HG03095 (cell line): ENCODE data around the gene PSAPL1.

Experiments
- ATAC-seq: cut with Tn5 transposase; IDR thresholded peaks from one replicate; pipeline ENCODE4 v1.9.1; 2021; ENCODE audit warnings: moderate library complexity; ENCODE audit not compliant: unreplicated experiment

PSAPL1 gene

GRCh38 chr4:7398104-7398423, 36.7 kb downstream of the PSAPL1 start:
- ATAC-seq, result no peak

- ATAC-seq, result no peak
Measured at GRCh38 chr4:7397206-7398103, 37.3 kb downstream of the PSAPL1 start.

DNA sequence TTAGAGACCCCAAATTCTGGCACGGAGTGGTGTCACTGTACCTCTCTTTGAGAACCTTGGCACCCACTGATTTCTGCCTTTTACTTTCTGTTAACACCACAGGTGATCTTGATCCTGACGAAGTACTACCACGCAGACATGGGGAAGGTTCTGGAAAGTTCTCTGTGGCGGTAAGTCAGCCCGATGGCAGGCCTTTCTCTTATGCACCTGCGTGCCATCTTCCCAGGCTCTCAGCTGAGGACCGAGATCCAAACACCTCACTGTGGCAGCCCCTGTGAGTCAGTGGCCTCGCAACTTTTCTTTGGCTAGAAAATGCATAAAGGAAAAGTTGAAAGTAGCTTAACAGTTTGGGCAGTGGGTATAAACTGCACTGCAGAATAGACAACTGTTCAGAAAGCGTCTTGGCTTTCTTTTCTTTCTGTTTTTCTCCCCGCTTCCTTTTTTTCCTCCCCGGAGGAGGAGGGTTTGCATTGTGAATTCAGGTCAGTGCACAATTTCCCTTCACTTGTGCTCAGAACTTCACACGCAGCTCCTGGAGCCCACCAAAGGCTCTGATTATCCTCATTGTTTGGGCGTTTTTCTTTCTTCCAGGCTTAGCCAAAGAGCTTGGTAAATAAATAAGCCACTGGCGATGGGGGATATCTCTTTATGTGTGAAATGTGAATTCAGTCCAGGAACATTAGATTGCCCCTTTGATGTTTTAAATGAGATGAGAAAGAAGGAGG, 38.4 kb downstream of the PSAPL1 start:
- no peak for ATAC-seq

- no peak for ATAC-seq
Measured at GRCh38 chr4:7395645-7396044, 39.1 kb downstream of the PSAPL1 start.

GRCh38 chr4:7394681-7395451, 39.9 kb downstream of the PSAPL1 start:
- ATAC-seq, result no peak

DNA sequence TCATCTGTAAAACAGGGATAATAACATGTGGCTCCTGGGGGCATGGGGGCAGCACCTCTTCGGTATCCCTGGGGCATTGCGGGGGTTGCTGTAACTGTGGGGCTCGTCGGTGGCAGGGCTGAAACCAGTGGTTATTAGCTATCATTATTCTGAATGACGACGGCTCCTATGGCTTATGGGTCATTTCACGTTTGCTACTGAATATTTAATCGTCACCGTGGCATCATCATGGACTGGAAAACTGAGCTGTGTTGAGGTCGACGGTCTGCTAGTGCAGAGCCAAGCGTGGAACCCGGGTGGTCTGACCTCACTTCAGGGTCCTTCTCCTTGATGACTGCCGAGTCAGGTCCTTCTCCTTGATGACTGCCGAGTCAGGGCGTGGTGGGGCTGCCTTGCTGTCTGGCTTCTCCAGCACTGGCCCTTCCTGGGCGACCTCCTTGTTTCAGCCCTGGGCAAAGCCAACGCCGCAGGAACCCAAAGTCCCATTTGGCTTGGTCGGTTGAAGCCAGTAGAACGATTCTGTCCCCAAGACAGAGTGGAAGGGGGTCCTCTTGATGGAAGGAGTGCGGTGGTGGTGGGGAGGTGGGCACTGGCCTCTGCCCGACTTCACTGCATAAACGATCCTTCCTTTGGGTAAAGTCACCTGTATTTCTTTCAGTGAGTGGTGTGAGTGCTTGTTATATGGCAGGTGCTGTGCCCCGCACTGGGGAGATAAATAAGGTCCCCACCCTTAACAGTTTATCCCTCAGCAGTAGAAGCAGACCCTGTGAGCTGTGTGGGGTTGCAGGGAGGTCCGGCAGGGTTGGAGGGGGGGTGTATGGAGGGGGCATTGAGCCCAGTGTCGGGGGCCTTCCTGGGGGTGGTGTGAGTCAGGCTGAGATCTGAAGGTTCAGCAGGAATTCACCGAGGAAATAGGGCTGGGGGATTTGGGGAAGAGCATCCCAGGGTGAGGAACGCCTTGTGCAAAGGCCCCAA, 40.8 kb downstream of the PSAPL1 start:
- ATAC-seq, result no peak

- no peak for ATAC-seq
Measured at GRCh38 chr4:7392438-7393421, 42.0 kb downstream of the PSAPL1 start.

DNA sequence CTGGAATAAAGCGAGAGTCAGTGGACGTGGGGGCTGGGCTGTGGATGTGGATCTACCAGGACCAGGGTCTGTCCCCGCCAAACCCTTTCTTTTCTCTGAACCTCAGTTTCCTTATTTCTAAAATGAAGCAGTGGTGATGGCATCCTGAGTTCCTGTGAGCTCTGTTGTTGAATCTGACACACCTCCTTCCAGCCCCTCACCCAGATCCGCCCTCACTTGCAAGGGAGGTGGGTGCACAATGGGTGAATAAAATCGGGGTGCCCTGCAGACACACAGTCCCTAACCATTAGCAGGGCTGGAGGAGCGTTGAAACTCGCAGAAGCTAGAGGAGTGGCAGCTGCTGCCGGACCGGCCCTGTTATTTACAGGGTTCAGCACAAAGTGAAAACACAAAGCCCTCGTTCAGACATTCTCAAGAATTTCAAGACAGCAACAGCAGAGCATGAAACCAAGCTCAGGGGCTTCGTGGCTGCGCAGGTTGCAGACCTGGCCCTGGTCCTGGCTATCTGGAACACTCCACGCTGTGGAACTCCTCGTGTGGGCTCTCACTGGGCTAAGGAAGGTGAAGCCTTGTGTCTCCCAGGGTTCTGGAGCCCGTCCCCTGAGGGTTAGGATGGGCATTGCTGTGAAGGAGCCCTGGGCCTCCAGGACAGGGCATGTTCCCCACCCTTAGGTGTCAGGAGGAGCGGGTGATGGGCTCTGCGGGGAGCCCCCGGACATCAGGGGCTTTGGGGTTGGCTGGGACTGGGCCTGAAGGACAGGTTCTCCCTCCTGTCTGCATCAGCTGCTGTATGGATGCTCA, 42.9 kb downstream of the PSAPL1 start:
- no peak for ATAC-seq

- ATAC-seq, result no peak
Measured at GRCh38 chr4:7390906-7391636, 43.7 kb downstream of the PSAPL1 start.

- ATAC-seq, result no peak
Measured at GRCh38 chr4:7390336-7390735, 44.4 kb downstream of the PSAPL1 start.

- no peak for ATAC-seq
Measured at GRCh38 chr4:7389719-7390118, 45.0 kb downstream of the PSAPL1 start.

GRCh38 chr4:7389101-7389701, 45.5 kb downstream of the PSAPL1 start:
- no peak for ATAC-seq

- ATAC-seq, result no peak
Measured at GRCh38 chr4:7388627-7389026, 46.1 kb downstream of the PSAPL1 start.

DNA sequence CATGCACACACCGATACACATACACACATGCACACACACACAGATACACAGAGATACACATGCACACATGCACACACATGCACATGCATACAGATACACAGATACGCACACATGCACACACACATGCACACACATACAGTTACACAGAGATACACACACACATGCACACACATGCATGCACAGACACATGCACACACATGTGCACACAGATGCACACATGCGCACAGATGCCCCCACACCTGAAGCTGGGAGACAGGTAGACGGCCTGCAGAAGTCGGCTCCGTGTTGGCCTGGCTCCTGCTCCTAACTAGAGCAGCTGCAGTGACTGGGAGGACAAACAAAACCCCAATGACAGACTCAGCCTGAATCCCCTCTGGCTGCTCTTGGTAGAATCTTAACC, 46.8 kb downstream of the PSAPL1 start:
- ATAC-seq, result no peak

DNA sequence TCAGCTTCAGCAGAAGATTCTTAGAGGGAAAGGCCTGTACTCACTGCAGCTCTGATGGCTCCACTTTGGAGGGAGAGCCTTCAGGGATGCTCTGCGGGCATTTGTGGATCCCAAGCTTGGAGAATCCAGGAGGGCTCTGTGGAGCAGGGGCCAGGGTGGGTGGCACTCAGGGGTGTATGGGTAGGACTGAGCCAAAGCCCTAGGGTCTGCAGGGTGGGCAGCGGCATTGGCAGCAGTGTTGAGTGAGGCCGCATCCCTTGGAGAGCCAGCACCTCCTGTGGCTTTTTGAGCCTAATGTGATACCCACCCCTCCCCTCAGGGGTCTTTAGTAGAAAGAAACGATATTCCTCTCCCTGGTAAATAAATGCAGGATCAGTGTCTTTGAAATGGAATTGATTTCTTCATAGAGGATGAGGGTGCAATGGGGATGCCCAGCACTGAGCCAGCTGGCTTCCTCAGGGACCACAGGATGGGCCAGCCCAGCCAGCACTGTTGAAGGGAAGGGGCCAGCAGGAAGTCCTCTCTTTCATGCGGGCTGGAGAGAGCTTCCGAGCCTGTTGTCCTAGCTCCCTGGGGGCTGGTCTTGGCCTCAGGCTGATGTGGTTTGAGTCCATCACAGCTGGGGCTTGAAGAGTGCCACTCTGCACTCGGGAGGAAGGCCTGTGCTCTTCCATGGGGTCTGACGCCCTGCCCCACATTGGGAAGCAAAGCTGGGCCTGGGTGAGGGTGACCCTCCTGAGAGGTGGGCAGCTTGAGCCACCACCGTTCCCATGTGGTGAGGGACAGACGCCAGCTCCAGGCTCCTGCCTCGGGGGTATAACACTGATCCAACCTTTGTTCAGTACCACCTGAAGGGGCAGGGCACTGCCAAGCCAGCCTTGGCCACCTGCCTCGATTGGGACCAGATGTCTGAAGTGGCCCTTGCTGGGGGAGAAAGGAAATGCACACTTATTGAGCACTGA, 49.5 kb downstream of the PSAPL1 start:
- ATAC-seq, result no peak
